H9 (cell line): ENCODE measurements around the gene HERPUD2. TPM values are rescaled to one million over a fixed set of nuclear protein-coding genes. Genes with fewer than 3 reads are reported as not detected.
"Not testable (repeated sequence)": the region's sequence is repeated elsewhere in the genome, so short reads cannot be mapped to it uniquely, and the experiment has no call there.

Source experiments
- DNase-seq: peaks from one replicate; pipeline ENCODE4 v3.0.0-alpha.2; 2017
- H2AFZ ChIP-seq: one replicate; pipeline ENCODE4 v1.6.1; 2013; ENCODE audit warnings: mild to moderate bottlenecking, low read length, control low read depth, moderate library complexity
- H2AK5ac ChIP-seq: 2 replicates; pipeline ENCODE4 v1.6.1; 2013; ENCODE audit warnings: low read length, control low read depth, mixed read lengths; ENCODE audit not compliant: insufficient read length
- H2BK120ac ChIP-seq: one replicate; pipeline ENCODE4 v1.6.1; 2013; ENCODE audit warnings: low read depth, mild to moderate bottlenecking, low read length, control low read depth, inconsistent platforms; ENCODE audit not compliant: poor library complexity, severe bottlenecking
- H2BK12ac ChIP-seq: 2 replicates; pipeline ENCODE4 v1.6.1; 2013; ENCODE audit warnings: low read length, control low read depth, mixed read lengths, low read depth; ENCODE audit not compliant: insufficient read length
- H2BK15ac ChIP-seq: 2 replicates; pipeline ENCODE4 v1.6.1; 2013; ENCODE audit warnings: low read depth, low read length, control low read depth
- H2BK20ac ChIP-seq: one replicate; pipeline ENCODE4 v1.6.1; 2013; ENCODE audit warnings: low read depth, mild to moderate bottlenecking, low read length, control low read depth, inconsistent platforms; ENCODE audit not compliant: poor library complexity, severe bottlenecking
- H2BK5ac ChIP-seq: 2 replicates; pipeline ENCODE4 v1.6.1; 2013; ENCODE audit warnings: low read length, control low read depth, mixed read lengths; ENCODE audit not compliant: insufficient read length
- H3K14ac ChIP-seq: 2 replicates; pipeline ENCODE4 v1.6.1; 2013; ENCODE audit warnings: low read length, control low read depth; ENCODE audit not compliant: insufficient read depth
- H3K18ac ChIP-seq: 2 replicates; pipeline ENCODE4 v1.6.1; 2013; ENCODE audit warnings: low read depth, mild to moderate bottlenecking, mixed read lengths, low read length, control low read depth; ENCODE audit not compliant: insufficient read length
- H3K23ac ChIP-seq: 2 replicates; pipeline ENCODE4 v1.6.1; 2013; ENCODE audit warnings: low read length, control low read depth, mixed read lengths, low read depth; ENCODE audit not compliant: insufficient read length
- H3K23me2 ChIP-seq: 2 replicates; pipeline ENCODE4 v1.6.1; 2013; ENCODE audit warnings: low read depth, mild to moderate bottlenecking, mixed read lengths, low read length, control low read depth; ENCODE audit not compliant: insufficient read length, poor library complexity, severe bottlenecking
- H3K27ac ChIP-seq: 2 replicates; pipeline ENCODE4 v1.5.1; 2013; ENCODE audit warnings: low read length, control low read depth, mixed read lengths, low read depth; ENCODE audit not compliant: insufficient read length
- H3K27me3 ChIP-seq: 2 replicates; pipeline ENCODE4 v1.6.1; 2013; ENCODE audit warnings: low read length, control low read depth, inconsistent platforms; ENCODE audit not compliant: insufficient read depth
- H3K4ac ChIP-seq: 2 replicates; pipeline ENCODE4 v1.6.1; 2013; ENCODE audit warnings: low read depth, mild to moderate bottlenecking, control low read depth, inconsistent platforms, low read length, moderate library complexity
- H3K4me1 ChIP-seq: 2 replicates; pipeline ENCODE4 v1.6.1; 2013; ENCODE audit warnings: low read length, control low read depth, inconsistent platforms; ENCODE audit not compliant: insufficient read depth
- H3K4me2 ChIP-seq: 2 replicates; pipeline ENCODE4 v1.6.1; 2013; ENCODE audit warnings: low read length, control low read depth, mixed read lengths; ENCODE audit not compliant: insufficient read length, insufficient read depth
- H3K56ac ChIP-seq: 2 replicates; pipeline ENCODE4 v1.6.1; 2013; ENCODE audit warnings: low read depth, mild to moderate bottlenecking, mixed read lengths, low read length, control low read depth; ENCODE audit not compliant: insufficient read length
- H3K79me1 ChIP-seq: 2 replicates; pipeline ENCODE4 v1.6.1; 2013; ENCODE audit warnings: low read depth, mild to moderate bottlenecking, moderate library complexity, low read length, control low read depth, inconsistent platforms; ENCODE audit not compliant: insufficient read depth, poor library complexity, severe bottlenecking
- H3K79me2 ChIP-seq: 2 replicates; pipeline ENCODE4 v1.6.1; 2013; ENCODE audit warnings: low read length, control low read depth, inconsistent platforms; ENCODE audit not compliant: insufficient read depth
- H3K9ac ChIP-seq: 2 replicates; pipeline ENCODE4 v1.6.1; 2013; ENCODE audit warnings: low read length, control low read depth, mixed read lengths; ENCODE audit not compliant: insufficient read length; ENCODE audit errors: extremely low read depth
- H3K9me3 ChIP-seq: one replicate; pipeline ENCODE4 v1.6.1; 2013; ENCODE audit warnings: low read depth, low read length, inconsistent platforms; ENCODE audit not compliant: control insufficient read depth
- H3T11ph ChIP-seq: one replicate; pipeline ENCODE4 v1.6.1; 2013; ENCODE audit warnings: mild to moderate bottlenecking, low read length, control low read depth, inconsistent platforms
- H4K20me1 ChIP-seq: one replicate; pipeline ENCODE4 v1.6.1; 2013; ENCODE audit not compliant: control insufficient read depth, insufficient read length, insufficient read depth
- H4K5ac ChIP-seq: 2 replicates; pipeline ENCODE4 v1.6.1; 2013; ENCODE audit warnings: low read depth, mild to moderate bottlenecking, mixed read lengths, low read length, control low read depth; ENCODE audit not compliant: insufficient read length
- H4K8ac ChIP-seq: replicated peaks from 2 replicates; pipeline ENCODE4 v1.6.1; 2013; ENCODE audit warnings: low read length, control low read depth, mixed read lengths, low read depth; ENCODE audit not compliant: insufficient read length
- H4K91ac ChIP-seq: 2 replicates; pipeline ENCODE4 v1.6.1; 2013; ENCODE audit warnings: low read depth, mild to moderate bottlenecking, moderate library complexity, mixed read lengths, low read length, control low read depth; ENCODE audit not compliant: insufficient read length
- H3K27ac Mint-ChIP-seq, 3 experiments: 2 replicates in 2 of 3; 3 replicates in 1 of 3; pipeline ENCODE4 v1.8.0; 2020 to 2021; ENCODE audit warnings: mixed read lengths in 3 of 3, mild to moderate bottlenecking in 1 of 3, moderate library complexity in 1 of 3
- H3K27me3 Mint-ChIP-seq: 2 replicates; pipeline ENCODE4 v1.8.0; 2021; ENCODE audit warnings: low read depth, mild to moderate bottlenecking, moderate library complexity, mixed read lengths
- H3K36me3 Mint-ChIP-seq, 3 experiments: 2 replicates in 2 of 3; 3 replicates in 1 of 3; pipeline ENCODE4 v1.8.0; 2020 to 2021; ENCODE audit warnings: low read depth in 3 of 3, mixed read lengths in 3 of 3; ENCODE audit not compliant: insufficient read depth in 1 of 3
- H3K4me1 Mint-ChIP-seq, 2 experiments: 2 replicates each; pipeline ENCODE4 v1.8.0; 2020; ENCODE audit warnings: mixed read lengths in 2 of 2
- H3K4me3 Mint-ChIP-seq, 2 experiments: 2 replicates in 1 of 2; 3 replicates in 1 of 2; pipeline ENCODE4 v1.8.0; 2020 to 2021; ENCODE audit warnings: mild to moderate bottlenecking in 2 of 2, mixed read lengths in 2 of 2, moderate library complexity in 1 of 2
- H3K9me3 Mint-ChIP-seq, 2 experiments: 2 replicates in 1 of 2; 3 replicates in 1 of 2; pipeline ENCODE4 v1.8.0; 2020; ENCODE audit warnings: mild to moderate bottlenecking in 2 of 2, mixed read lengths in 2 of 2, moderate library complexity in 1 of 2
- WGBS: extraction: QIAGEN DNeasy Blood & Tissue Kit; methylation state at CpG from one replicate; pipeline ENCODE4 v1.1.7; 2013; ENCODE audit warnings: missing lambda C conversion rate, low lambda C conversion rate, mixed read lengths; ENCODE audit not compliant: insufficient read length; ENCODE audit errors: extremely low coverage; 5-methylcytosine and 5-hydroxymethylcytosine counted together
- total RNA-seq: library from RNA; stranded (reverse); gene quantifications from 2 replicates; pipeline ENCODE4 v1.2.1, GENCODE V29; 2021
- TF ChIP-seq, protein P1 (sequence below): fragments of 200-600 bp; sonication (generic); conservative IDR thresholded peaks from 3 replicates; pipeline ENCODE4 v1.8.0; 2021; ENCODE audit warnings: antibody characterized with exemption, mild to moderate bottlenecking

The HERPUD2 gene
- total RNA-seq, 1 experiment from 2014 or later = 17.0 TPM

DNA sequence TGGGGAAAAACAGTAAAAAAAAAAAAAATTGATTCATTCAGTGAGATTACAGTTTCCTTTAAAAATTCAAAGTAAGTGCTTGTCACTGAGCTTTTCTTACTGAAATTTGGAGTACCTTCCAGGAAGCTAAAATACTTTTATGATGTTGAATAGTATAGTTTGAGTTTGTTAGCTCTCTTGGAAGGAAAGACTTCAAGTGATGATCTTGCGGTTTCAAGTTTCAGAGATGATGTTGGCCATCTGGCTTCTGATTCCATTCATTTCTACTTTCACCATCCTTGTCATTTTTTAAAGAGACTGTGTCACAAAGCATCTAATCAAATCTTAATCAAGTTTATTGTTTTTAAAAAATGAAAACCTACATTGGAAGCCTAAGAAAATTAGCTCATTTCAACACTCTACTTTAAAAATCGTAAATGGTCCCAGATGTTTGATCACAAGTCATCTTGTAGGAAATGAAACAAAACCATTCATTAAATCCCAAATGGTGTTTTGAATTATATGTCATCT is 4.9 kb upstream of the HERPUD2 start:
- Histone ChIP-seq H4K8ac (no peak overlapping the region), H3K79me2 (no peaks in the 10 kb centered on the region), H3K18ac (no peak overlapping the region), H4K91ac (no peak overlapping the region), H2AK5ac (no peak overlapping the region), H3K27me3 (no peaks in the 10 kb centered on the region), H3K27ac (no peak overlapping the region), H3K23me2 (peaks cover 9% of the 10 kb centered on the region), H3K4me1 (peaks cover 4% of the 10 kb centered on the region; the same call in 1 of the 2 replicates), H2BK15ac (no peak overlapping the region), H3K79me1 (no peaks in the 10 kb centered on the region), H3K23ac (no peak overlapping the region), H3K56ac (no peak overlapping the region), H3K4me2 (no peak overlapping the region), H3K9me3 (no peaks in the 10 kb centered on the region), H3K4ac (no peak overlapping the region), H3K14ac (no peak overlapping the region), H3T11ph (no peak overlapping the region), H2BK12ac (no peak overlapping the region), H4K5ac (no peak overlapping the region), H3K9ac (no peak overlapping the region), H2BK120ac (no peak overlapping the region), H2AFZ (no peak overlapping the region), H2BK5ac (no peak overlapping the region), H2BK20ac (no peak overlapping the region), H4K20me1 (no peaks in the 10 kb centered on the region)
- peaks cover 12 to 14% (median 12%) of the 10 kb centered on the region in 3 experiments for H3K36me3 Mint-ChIP-seq
- no peaks in the 10 kb centered on the region for H3K27me3 Mint-ChIP-seq
- no peak overlapping the region for H3K27ac Mint-ChIP-seq
- H3K4me3 Mint-ChIP-seq = no peak overlapping the region
- peaks cover 0 to 11% of the 10 kb centered on the region in 2 experiments; a peak in 3 of 5 replicates for H3K9me3 Mint-ChIP-seq
- no peak for DNase-seq
- H3K4me1 Mint-ChIP-seq = peaks cover 13 to 24% of the 10 kb centered on the region in 2 experiments
- TF ChIP-seq, protein P1, sequence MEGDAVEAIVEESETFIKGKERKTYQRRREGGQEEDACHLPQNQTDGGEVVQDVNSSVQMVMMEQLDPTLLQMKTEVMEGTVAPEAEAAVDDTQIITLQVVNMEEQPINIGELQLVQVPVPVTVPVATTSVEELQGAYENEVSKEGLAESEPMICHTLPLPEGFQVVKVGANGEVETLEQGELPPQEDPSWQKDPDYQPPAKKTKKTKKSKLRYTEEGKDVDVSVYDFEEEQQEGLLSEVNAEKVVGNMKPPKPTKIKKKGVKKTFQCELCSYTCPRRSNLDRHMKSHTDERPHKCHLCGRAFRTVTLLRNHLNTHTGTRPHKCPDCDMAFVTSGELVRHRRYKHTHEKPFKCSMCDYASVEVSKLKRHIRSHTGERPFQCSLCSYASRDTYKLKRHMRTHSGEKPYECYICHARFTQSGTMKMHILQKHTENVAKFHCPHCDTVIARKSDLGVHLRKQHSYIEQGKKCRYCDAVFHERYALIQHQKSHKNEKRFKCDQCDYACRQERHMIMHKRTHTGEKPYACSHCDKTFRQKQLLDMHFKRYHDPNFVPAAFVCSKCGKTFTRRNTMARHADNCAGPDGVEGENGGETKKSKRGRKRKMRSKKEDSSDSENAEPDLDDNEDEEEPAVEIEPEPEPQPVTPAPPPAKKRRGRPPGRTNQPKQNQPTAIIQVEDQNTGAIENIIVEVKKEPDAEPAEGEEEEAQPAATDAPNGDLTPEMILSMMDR = no peak
- WGBS = no CpG with 5 or more reads among the region's 2 CpGs

DNA sequence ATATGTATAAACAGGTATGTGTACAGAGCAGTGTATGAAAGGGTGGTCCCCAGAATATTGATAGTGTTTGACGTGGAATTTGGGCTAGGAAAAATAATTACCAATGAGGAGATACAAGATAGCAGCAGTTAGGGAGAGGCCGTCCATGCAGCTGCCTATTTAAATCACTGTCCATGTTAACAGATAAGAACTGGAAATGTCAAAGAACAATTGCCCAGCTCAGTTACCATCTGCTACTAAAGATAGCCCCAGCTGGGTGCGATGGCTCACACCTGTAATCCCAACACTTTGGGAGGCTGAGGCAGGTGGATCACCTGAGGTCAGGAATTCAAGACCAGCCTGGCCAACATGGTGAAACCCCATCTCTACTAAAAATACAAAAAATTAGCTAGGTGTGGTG is 3.4 kb upstream of the HERPUD2 start:
- not testable (repeated sequence) for H3K14ac ChIP-seq, H3K9ac ChIP-seq, H2AFZ ChIP-seq, H3K4me1 ChIP-seq, H3K79me1 ChIP-seq, H4K91ac ChIP-seq, H2BK12ac ChIP-seq, H4K20me1 ChIP-seq, H2AK5ac ChIP-seq, H2BK120ac ChIP-seq, H2BK15ac ChIP-seq, H3K27ac ChIP-seq, H3K27ac Mint-ChIP-seq, H3K4me2 ChIP-seq, H3K56ac ChIP-seq, H2BK20ac ChIP-seq, H3K27me3 Mint-ChIP-seq, H3K18ac ChIP-seq, H3K27me3 ChIP-seq, H3K79me2 ChIP-seq, H3K4me3 Mint-ChIP-seq, H3T11ph ChIP-seq, H2BK5ac ChIP-seq, H3K9me3 ChIP-seq, H4K8ac ChIP-seq, H3K4ac ChIP-seq, H3K23ac ChIP-seq, H4K5ac ChIP-seq, DNase-seq
- Mint-ChIP-seq H3K9me3 (peaks cover 0 to 11% of the 10 kb centered on the region in 2 experiments; a peak in 3 of 5 replicates), H3K36me3 (peaks cover 12 to 14% (median 12%) of the 10 kb centered on the region in 3 experiments), H3K4me1 (peaks cover 20 to 31% of the 10 kb centered on the region in 2 experiments)
- H3K23me2 ChIP-seq = peaks cover 14% of the 10 kb centered on the region
- WGBS = no CpG with 5 or more reads among the region's 3 CpGs
